ENCODE results near the gene TMX1.

- TF ChIP-seq CTCF (IDR thresholded peaks at IDR 0.05) (no peak), POLR2A (IDR thresholded peaks at IDR 0.05) (no peak)
Measured at GRCh38 chr14:51225751-51226150, 14.3 kb upstream of the TMX1 start.

Measured in esophagus squamous epithelium (tissue), 4 donors.